Sigmoid colon (tissue), 7 donors: ENCODE data around the gene C2CD2. TPM values are rescaled to one million over a fixed set of nuclear protein-coding genes. Genes with fewer than 3 reads are reported as not detected.
A peak's percentile ranks its signal among the peaks of the same experiment; 100 is the strongest.

ENCODE experiments used
- DNase-seq: peaks from one replicate; pipeline ENCODE4 v3.0.0-alpha.2; 2019
- H3K27ac ChIP-seq, 4 donors: fragments of 200-600 bp; sonication (generic); one replicate each; pipeline ENCODE4 v1.5.1; 2016 to 2019; ENCODE audit warnings: mild to moderate bottlenecking in 1 of 4
- H3K27me3 ChIP-seq, 3 donors: fragments of 200-600 bp; sonication (generic); one replicate each; pipeline ENCODE4 v1.5.1; 2019; ENCODE audit warnings: mild to moderate bottlenecking in 1 of 3
- H3K36me3 ChIP-seq, 4 donors: fragments of 200-600 bp; sonication (generic); one replicate each; pipeline ENCODE4 v1.5.1; 2016 to 2019
- H3K4me1 ChIP-seq, 4 donors: fragments of 200-600 bp; sonication (generic); one replicate each; pipeline ENCODE4 v1.5.1; 2017 to 2019
- H3K4me3 ChIP-seq, 4 donors: fragments of 200-600 bp; sonication (generic); one replicate each; pipeline ENCODE4 v1.5.1; 2017 to 2019; ENCODE audit warnings: mild to moderate bottlenecking in 2 of 4, moderate library complexity in 1 of 4
- H3K9me3 ChIP-seq, 4 donors: fragments of 200-600 bp in 3 of 4; sonication (generic) in 3 of 4; one replicate each; pipeline versions ENCODE4 v1.5.1 to v1.6.1; 2013 to 2019
- EP300 ChIP-seq, 4 donors: sonication (generic); formaldehyde crosslinking; IDR thresholded peaks; one replicate each; pipeline ENCODE4 v1.6.1; 2017; ENCODE audit warnings: antibody characterized with exemption in 4 of 4
- POLR2A ChIP-seq, 2 donors: fragments of 450-650 bp; IDR thresholded peaks; one replicate each; pipeline ENCODE4 v1.6.1; 2016; ENCODE audit warnings: antibody characterized with exemption in 2 of 2, mild to moderate bottlenecking in 2 of 2, moderate library complexity in 2 of 2
- POLR2AphosphoS5 ChIP-seq, 4 donors: sonication (generic); formaldehyde crosslinking; IDR thresholded peaks; one replicate each; pipeline ENCODE4 v1.6.1; 2017; ENCODE audit warnings: antibody characterized with exemption in 4 of 4
- WGBS, 2 donors: extraction: QIAGEN DNeasy Blood & Tissue Kit; methylation state at CpG; one replicate each; pipeline ENCODE4 v1.1.7; 2013; 5-methylcytosine and 5-hydroxymethylcytosine counted together
- intact Hi-C: fragments of 100-400 bp; cut with DNase I; formaldehyde crosslinking; loops from one replicate; pipeline ENCODE4 v1.15.1; 2023
- polyA plus RNA-seq, 3 donors: library from polyadenylated mRNA; stranded (reverse); fragments of 200-250 nt; gene quantifications; one replicate each; pipeline ENCODE4 v1.2.3, GENCODE V29; 2013
- total RNA-seq, 4 donors: library from RNA; depleted of rRNA; stranded (reverse); fragments of >200 nt; gene quantifications; one replicate each; pipeline ENCODE4 v1.1.0, GENCODE V29; 2016
- TF ChIP-seq, protein P1 (sequence below), 4 experiments: fragments of 450-650 bp in 3 of 4; fragments of 200-600 bp in 1 of 4; IDR thresholded peaks; one replicate each; pipeline ENCODE4 v1.5.1; 2016 to 2019; ENCODE audit warnings: antibody characterized with exemption in 4 of 4, mild to moderate bottlenecking in 3 of 4, moderate library complexity in 2 of 4
- donor health status: healthy with polysubstance abuse.
- donor health status: Bipolar disorder and iron deficiency.
- donor health status: healthy.

C2CD2 gene
- total and polyA plus RNA-seq, 7 donors = 1.8 to 45.1 (median 19.0) TPM

DNA sequence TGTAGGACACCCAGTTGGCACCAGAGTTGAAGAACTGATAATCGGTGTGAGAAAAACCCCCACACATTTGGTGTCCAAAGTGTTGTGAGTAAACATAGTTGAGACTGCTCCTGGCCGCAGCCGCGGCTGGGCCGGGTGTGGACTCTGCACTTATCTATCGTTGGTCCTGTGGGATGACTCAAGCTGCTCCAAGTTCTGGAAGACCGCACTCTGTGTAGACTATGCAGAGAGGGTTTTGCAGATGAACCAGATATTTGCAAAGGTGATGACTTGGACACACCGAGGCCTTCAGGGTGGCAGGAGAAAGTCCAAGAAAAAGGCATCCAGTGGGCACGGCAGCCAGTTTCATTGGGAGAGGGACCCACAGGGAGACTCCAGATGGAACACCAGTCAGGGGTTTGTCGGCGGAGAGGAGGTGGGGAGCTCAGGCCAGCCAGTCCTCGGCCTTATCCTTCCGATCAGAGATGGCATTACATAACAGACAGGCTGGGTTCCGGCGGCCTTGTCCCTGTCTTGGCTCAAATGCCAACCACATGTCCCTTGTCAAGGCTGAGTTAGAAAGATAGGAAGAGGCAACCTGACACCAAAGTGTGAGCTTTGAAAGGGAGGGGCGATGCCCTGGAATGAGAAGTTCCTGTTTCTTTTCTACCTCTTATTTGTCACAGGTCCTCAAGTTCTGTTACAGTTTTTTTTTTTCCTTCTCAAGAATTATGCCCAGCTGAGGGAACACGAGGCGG lies 21.1 kb downstream of the C2CD2 start:
- TF ChIP-seq, protein P1, sequence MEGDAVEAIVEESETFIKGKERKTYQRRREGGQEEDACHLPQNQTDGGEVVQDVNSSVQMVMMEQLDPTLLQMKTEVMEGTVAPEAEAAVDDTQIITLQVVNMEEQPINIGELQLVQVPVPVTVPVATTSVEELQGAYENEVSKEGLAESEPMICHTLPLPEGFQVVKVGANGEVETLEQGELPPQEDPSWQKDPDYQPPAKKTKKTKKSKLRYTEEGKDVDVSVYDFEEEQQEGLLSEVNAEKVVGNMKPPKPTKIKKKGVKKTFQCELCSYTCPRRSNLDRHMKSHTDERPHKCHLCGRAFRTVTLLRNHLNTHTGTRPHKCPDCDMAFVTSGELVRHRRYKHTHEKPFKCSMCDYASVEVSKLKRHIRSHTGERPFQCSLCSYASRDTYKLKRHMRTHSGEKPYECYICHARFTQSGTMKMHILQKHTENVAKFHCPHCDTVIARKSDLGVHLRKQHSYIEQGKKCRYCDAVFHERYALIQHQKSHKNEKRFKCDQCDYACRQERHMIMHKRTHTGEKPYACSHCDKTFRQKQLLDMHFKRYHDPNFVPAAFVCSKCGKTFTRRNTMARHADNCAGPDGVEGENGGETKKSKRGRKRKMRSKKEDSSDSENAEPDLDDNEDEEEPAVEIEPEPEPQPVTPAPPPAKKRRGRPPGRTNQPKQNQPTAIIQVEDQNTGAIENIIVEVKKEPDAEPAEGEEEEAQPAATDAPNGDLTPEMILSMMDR (IDR thresholded peaks at IDR 0.05) = no peak
- TF ChIP-seq POLR2A (IDR thresholded peaks at IDR 0.05) (no peak), POLR2AphosphoS5 (IDR thresholded peaks at IDR 0.05) (no peak), EP300 (IDR thresholded peaks at IDR 0.05) (no peak)
- Histone ChIP-seq H3K4me1 (peaks cover 0 to 37% (median 34%) of the 10 kb centered on the region in 4 donors), H3K36me3 (no peaks in the 10 kb centered on the region), H3K27ac (peak overlapping the region; percentile 53 to 90 (median 86)), H3K9me3 (no peaks in the 10 kb centered on the region), H3K4me3 (peak overlapping the region in 3 of 4 donors; percentile 42 to 44 (median 43)), H3K27me3 (no peaks in the 10 kb centered on the region)
- intact Hi-C loops = loop anchor here (5.0 kb wide), 2 partner anchors 80 to 185 kb away; partner anchors contain the start of gene ZBTB21
- peak; percentile 67 for DNase-seq
- 60 to 72% methylated on average over 18 of the region's 18 CpGs for WGBS, 2 donors

DNA sequence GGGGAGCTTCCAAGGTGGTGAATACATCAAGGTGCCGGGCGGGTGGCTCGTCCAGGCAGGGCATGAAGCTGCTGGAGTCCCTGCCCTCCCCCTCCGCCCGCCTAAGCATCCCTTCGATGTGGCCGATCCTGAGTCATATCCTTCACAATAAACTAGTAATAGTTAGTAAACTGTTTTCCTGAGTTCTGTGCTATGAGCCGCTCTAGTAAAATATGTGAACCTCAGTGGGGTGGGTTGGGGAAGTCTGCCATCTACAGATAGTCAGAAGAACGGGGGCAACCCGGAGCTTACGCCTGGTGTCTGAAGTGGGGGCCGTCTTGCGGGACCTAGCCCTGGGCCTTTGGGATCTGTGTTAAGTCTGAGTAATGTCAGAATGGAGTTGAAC lies 21.6 kb downstream of the C2CD2 start:
- H3K27ac ChIP-seq = peak overlapping the region in 3 of 4 donors; percentile 83 to 90 (median 88)
- H3K4me3 ChIP-seq = no peak overlapping the region
- intact Hi-C loops = loop anchor here (5.0 kb wide), 2 partner anchors 80 to 185 kb away; partner anchors contain the start of gene ZBTB21
- H3K27me3 ChIP-seq = no peaks in the 10 kb centered on the region
- TF ChIP-seq, protein P1 (IDR thresholded peaks at IDR 0.05) = no peak
- no peak for TF ChIP-seq POLR2AphosphoS5 (IDR thresholded peaks at IDR 0.05)
- no peak for TF ChIP-seq EP300 (IDR thresholded peaks at IDR 0.05)
- TF ChIP-seq POLR2A (IDR thresholded peaks at IDR 0.05) = no peak
- H3K36me3 ChIP-seq = no peaks in the 10 kb centered on the region
- peak; percentile 62 for DNase-seq
- H3K9me3 ChIP-seq = no peaks in the 10 kb centered on the region
- WGBS, 2 donors = 69 to 87% methylated on average over 13 of the region's 13 CpGs
- H3K4me1 ChIP-seq = peaks cover 0 to 42% (median 37%) of the 10 kb centered on the region in 4 donors

- Histone ChIP-seq H3K9me3 (no peaks in the 10 kb centered on the region), H3K27me3 (no peaks in the 10 kb centered on the region), H3K27ac (no peak overlapping the region), H3K4me3 (no peak overlapping the region), H3K36me3 (no peaks in the 10 kb centered on the region), H3K4me1 (peaks cover 0 to 50% (median 44%) of the 10 kb centered on the region in 4 donors)
- WGBS, 2 donors = 78 to 82% methylated on average over 8 of the region's 8 CpGs
- TF ChIP-seq POLR2AphosphoS5 (IDR thresholded peaks at IDR 0.05) = no peak
- TF ChIP-seq, protein P1 (IDR thresholded peaks at IDR 0.05) = no peak
- TF ChIP-seq EP300 (IDR thresholded peaks at IDR 0.05) = no peak
- no peak for TF ChIP-seq POLR2A (IDR thresholded peaks at IDR 0.05)
- intact Hi-C loops = loop anchor here (2.0 to 5.0 kb wide), 3 partner anchors 22 to 186 kb away; partner anchors contain the start of gene ZBTB21
- DNase-seq = peak; percentile 56
Observed at GRCh38 chr21:41931041-41931451, 22.8 kb downstream of the C2CD2 start.

GRCh38 chr21:41929248-41929647 lies 24.6 kb downstream of the C2CD2 start:
- Histone ChIP-seq H3K36me3 (no peaks in the 10 kb centered on the region), H3K27ac (peak overlapping the region in 2 of 4 donors; percentile 84 to 87), H3K4me3 (no peak overlapping the region), H3K27me3 (no peaks in the 10 kb centered on the region), H3K9me3 (no peaks in the 10 kb centered on the region), H3K4me1 (peaks cover 0 to 62% (median 56%) of the 10 kb centered on the region in 4 donors)
- WGBS, 2 donors = 69 to 86% methylated on average over 5 of the region's 5 CpGs
- TF ChIP-seq POLR2AphosphoS5 (IDR thresholded peaks at IDR 0.05) = no peak
- TF ChIP-seq, protein P1 (IDR thresholded peaks at IDR 0.05) = no peak
- no peak for TF ChIP-seq EP300 (IDR thresholded peaks at IDR 0.05)
- TF ChIP-seq POLR2A (IDR thresholded peaks at IDR 0.05) = no peak
- DNase-seq = peak; percentile 60
- intact Hi-C loops = loop anchor here (5.0 kb wide), 1 partner anchor 52 kb away; the partner anchor contains the start of gene PRDM15
